Suprapubic skin (tissue), 4 donors: ENCODE results near the gene NLRP11. TPM values are rescaled to one million over a fixed set of nuclear protein-coding genes. Genes with fewer than 3 reads are reported as not detected.

Experiments
- DNase-seq, 2 donors: peaks; one replicate each; pipeline ENCODE4 v3.0.0-alpha.2; 2019; ENCODE audit warnings: low spot score in 2 of 2
- H3K27ac ChIP-seq: fragments of 200-600 bp; sonication (generic); one replicate; pipeline ENCODE4 v1.5.1; 2019
- H3K27me3 ChIP-seq: fragments of 200-600 bp; sonication (generic); one replicate; pipeline ENCODE4 v1.5.1; 2019
- H3K36me3 ChIP-seq: fragments of 200-600 bp; sonication (generic); one replicate; pipeline ENCODE4 v1.5.1; 2019
- H3K4me1 ChIP-seq: fragments of 200-600 bp; sonication (generic); one replicate; pipeline ENCODE4 v1.5.1; 2019
- H3K4me3 ChIP-seq: fragments of 200-600 bp; sonication (generic); one replicate; pipeline ENCODE4 v1.5.1; 2019; ENCODE audit warnings: mild to moderate bottlenecking
- H3K9me3 ChIP-seq: fragments of 200-600 bp; sonication (generic); one replicate; pipeline ENCODE4 v1.5.1; 2019
- EP300 ChIP-seq: sonication (generic); formaldehyde crosslinking; IDR thresholded peaks from one replicate; pipeline ENCODE4 v1.6.1; 2017; ENCODE audit warnings: antibody characterized with exemption
- POLR2A ChIP-seq, 2 donors: fragments of 450-650 bp; IDR thresholded peaks; one replicate each; pipeline ENCODE4 v1.6.1; 2017; ENCODE audit warnings: antibody characterized with exemption in 2 of 2, mild to moderate bottlenecking in 2 of 2, moderate library complexity in 2 of 2
- POLR2AphosphoS5 ChIP-seq, 3 donors: sonication (generic); formaldehyde crosslinking; IDR thresholded peaks; one replicate each; pipeline ENCODE4 v1.6.1; 2017; ENCODE audit warnings: antibody characterized with exemption in 3 of 3
- WGBS: methylation state at CpG from one replicate; pipeline ENCODE4 v1.1.5; 2018; 5-methylcytosine and 5-hydroxymethylcytosine counted together
- total RNA-seq, 4 donors: library from RNA; depleted of rRNA; stranded (reverse); fragments of >200 nt; gene quantifications; one replicate each; pipeline ENCODE4 v1.1.0, GENCODE V29; 2016
- TF ChIP-seq, protein P1 (sequence below), 2 donors: fragments of 200-600 bp in 1 of 2; fragments of 450-650 bp in 1 of 2; sonication (generic) in 1 of 2; IDR thresholded peaks; one replicate each; pipeline ENCODE4 v1.5.1; 2016 to 2019; ENCODE audit warnings: antibody characterized with exemption in 2 of 2, mild to moderate bottlenecking in 1 of 2, moderate library complexity in 1 of 2

The NLRP11 gene
- total RNA-seq, 4 donors from 2014 or later = 0.26 TPM; not detected in 3

DNA sequence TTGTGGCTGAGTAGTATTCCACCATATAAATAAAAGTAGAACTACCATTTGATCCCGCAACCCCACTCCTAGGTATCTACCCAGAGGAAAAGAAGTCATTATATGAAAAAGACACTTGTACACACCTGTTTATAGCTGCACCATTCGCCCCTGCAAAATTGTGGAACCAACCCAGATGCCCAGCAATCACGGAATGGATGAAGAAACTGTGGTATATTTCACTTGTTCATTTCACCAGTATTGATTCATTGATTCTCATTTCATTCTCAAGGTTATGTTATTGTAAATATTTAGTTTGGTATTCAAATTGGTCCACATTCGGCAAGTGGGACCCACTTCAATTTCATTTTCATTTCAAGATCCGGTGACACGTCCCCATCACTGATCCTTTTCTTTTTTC is 81.1 kb downstream of the NLRP11 start:
- no peak for DNase-seq
- Histone ChIP-seq H3K9me3 (no peaks in the 10 kb centered on the region), H3K27ac (no peak overlapping the region), H3K4me3 (no peak overlapping the region), H3K4me1 (no peaks in the 10 kb centered on the region), H3K36me3 (no peaks in the 10 kb centered on the region), H3K27me3 (no peaks in the 10 kb centered on the region)
- WGBS = 85% methylated on average over 6 of the region's 6 CpGs
- TF ChIP-seq POLR2AphosphoS5 (IDR thresholded peaks at IDR 0.05) = no peak
- TF ChIP-seq EP300 = no peak
- no peak for TF ChIP-seq POLR2A (IDR thresholded peaks at IDR 0.05)
- TF ChIP-seq, protein P1, sequence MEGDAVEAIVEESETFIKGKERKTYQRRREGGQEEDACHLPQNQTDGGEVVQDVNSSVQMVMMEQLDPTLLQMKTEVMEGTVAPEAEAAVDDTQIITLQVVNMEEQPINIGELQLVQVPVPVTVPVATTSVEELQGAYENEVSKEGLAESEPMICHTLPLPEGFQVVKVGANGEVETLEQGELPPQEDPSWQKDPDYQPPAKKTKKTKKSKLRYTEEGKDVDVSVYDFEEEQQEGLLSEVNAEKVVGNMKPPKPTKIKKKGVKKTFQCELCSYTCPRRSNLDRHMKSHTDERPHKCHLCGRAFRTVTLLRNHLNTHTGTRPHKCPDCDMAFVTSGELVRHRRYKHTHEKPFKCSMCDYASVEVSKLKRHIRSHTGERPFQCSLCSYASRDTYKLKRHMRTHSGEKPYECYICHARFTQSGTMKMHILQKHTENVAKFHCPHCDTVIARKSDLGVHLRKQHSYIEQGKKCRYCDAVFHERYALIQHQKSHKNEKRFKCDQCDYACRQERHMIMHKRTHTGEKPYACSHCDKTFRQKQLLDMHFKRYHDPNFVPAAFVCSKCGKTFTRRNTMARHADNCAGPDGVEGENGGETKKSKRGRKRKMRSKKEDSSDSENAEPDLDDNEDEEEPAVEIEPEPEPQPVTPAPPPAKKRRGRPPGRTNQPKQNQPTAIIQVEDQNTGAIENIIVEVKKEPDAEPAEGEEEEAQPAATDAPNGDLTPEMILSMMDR (IDR thresholded peaks at IDR 0.05) = no peak

DNA sequence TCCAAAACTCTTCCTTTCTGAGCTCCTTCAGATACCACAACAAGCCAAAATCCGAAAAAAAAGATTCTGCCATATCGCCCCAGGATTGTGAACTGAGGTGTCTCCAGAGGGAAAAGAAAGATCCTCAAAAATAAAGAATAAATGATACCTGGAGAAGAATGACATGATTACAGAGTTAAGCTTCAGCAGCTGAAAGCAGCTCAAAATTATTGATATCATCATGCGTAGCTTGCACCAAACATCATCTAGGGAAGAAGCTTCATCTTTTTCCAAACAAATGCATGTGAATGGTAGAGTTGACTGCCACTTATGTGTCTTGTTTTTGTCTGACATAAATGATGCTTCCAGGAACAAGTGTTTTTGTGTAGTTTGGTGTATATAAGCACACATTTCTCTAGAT is 93.5 kb downstream of the NLRP11 start, which contains the start of gene NLRP9:
NLRP9 (minus strand) TSS at position 101 of the 400 bp plus-strand sequence; CDS start at position 73, 28 bp downstream.
- no peak for DNase-seq
- TF ChIP-seq POLR2A (IDR thresholded peaks at IDR 0.05) (no peak), POLR2AphosphoS5 (IDR thresholded peaks at IDR 0.05) (no peak), EP300 (no peak)
- TF ChIP-seq, protein P1 (IDR thresholded peaks at IDR 0.05) = no peak
- H3K27me3 ChIP-seq = no peaks in the 10 kb centered on the region
- no peaks in the 10 kb centered on the region for H3K4me1 ChIP-seq
- no peaks in the 10 kb centered on the region for H3K36me3 ChIP-seq
- no peak within 1 kb of the TSS for H3K4me3 ChIP-seq
- no peaks in the 10 kb centered on the region for H3K9me3 ChIP-seq
- 94% methylated on average over 3 of the region's 3 CpGs for WGBS
- no peak within 1 kb of the TSS for H3K27ac ChIP-seq

Other genes starting within 250 kb of the NLRP11 start
- 1 to 10 TPM; 7.6 to 9.2 (median 8.5) TPM for gene FIZ1, start 232.5 kb downstream of the NLRP11 start, total RNA-seq
- gene ZNF524, start 231.7 kb downstream of the NLRP11 start, total RNA-seq = 10 to 100 TPM; 29.4 to 49.9 (median 47.0) TPM
- 10 to 100 TPM in 2 of 4 donors, 1 to 10 TPM in 2; 7.6 to 14.2 (median 9.9) TPM for gene ZNF865, start 226.4 kb downstream of the NLRP11 start, total RNA-seq
- 1 to 10 TPM; 4.3 to 8.0 (median 6.5) TPM for gene ZNF784, start 207.4 kb downstream of the NLRP11 start, total RNA-seq
- gene ZNF580, start 191.0 kb downstream of the NLRP11 start, total RNA-seq = 10 to 100 TPM; 15.0 to 27.9 (median 22.3) TPM
- 10 to 100 TPM; 16.3 to 27.1 (median 20.2) TPM for gene ZNF581, start 188.3 kb downstream of the NLRP11 start, total RNA-seq
- 10 to 100 TPM in 1 of 4 donors, 1 to 10 TPM in 3; 6.2 to 18.3 (median 8.5) TPM for gene CCDC106, start 183.8 kb downstream of the NLRP11 start, total RNA-seq
- 100 to 1,000 TPM in 1 of 4 donors, 10 to 100 TPM in 3; 82.8 to 128 (median 88.5) TPM for gene U2AF2, start 177.0 kb downstream of the NLRP11 start, total RNA-seq
- gene EPN1, start 156.8 kb downstream of the NLRP11 start, total RNA-seq = 100 to 1,000 TPM in 1 of 4 donors, 10 to 100 TPM in 3; 80.1 to 104 (median 82.9) TPM
- gene NLRP9, start 93.6 kb downstream of the NLRP11 start, total RNA-seq = not detected
- gene RFPL4A, start 72.9 kb downstream of the NLRP11 start, total RNA-seq = not detected
- not detected for gene RFPL4AL1, start 62.9 kb downstream of the NLRP11 start, total RNA-seq
- not detected for gene NLRP4, start 4.5 kb upstream of the NLRP11 start, total RNA-seq
- not detected for gene NLRP13, start 100.3 kb upstream of the NLRP11 start, total RNA-seq
- gene NLRP8, start 115.8 kb upstream of the NLRP11 start, total RNA-seq = not detected
- not detected for gene NLRP5, start 154.8 kb upstream of the NLRP11 start, total RNA-seq